GM23248 (cell line): Measurements from ENCODE around the gene DDI2. TPM values are rescaled to one million over a fixed set of nuclear protein-coding genes. Genes with fewer than 3 reads are reported as not detected.

Source experiments
- DNase-seq: peaks from one replicate; pipeline ENCODE4 v3.0.0-alpha.2; 2015
- H2AFZ ChIP-seq: fragments of 200-600 bp; sonication (generic); 2 replicates; pipeline ENCODE4 v1.6.1; 2016; ENCODE audit warnings: antibody characterized with exemption
- H3F3A ChIP-seq: fragments of 200-600 bp; sonication (generic); 2 replicates; pipeline ENCODE4 v1.6.1; 2016; ENCODE audit warnings: mild to moderate bottlenecking, antibody characterized with exemption, mixed run types; ENCODE audit not compliant: insufficient read depth
- H3K27ac ChIP-seq: fragments of 200-600 bp; sonication (generic); 2 replicates; pipeline ENCODE4 v1.5.1; 2016; ENCODE audit warnings: mild to moderate bottlenecking
- H3K27me3 ChIP-seq: fragments of 200-600 bp; sonication (generic); replicated peaks from 2 replicates; pipeline ENCODE4 v1.6.1; 2016; ENCODE audit warnings: mild to moderate bottlenecking; ENCODE audit not compliant: insufficient read depth
- H3K36me3 ChIP-seq: fragments of 200-600 bp; sonication (generic); 2 replicates; pipeline ENCODE4 v1.6.1; 2016; ENCODE audit warnings: low read depth, mild to moderate bottlenecking
- H3K4me1 ChIP-seq: fragments of 200-600 bp; sonication (generic); 2 replicates; pipeline ENCODE4 v1.6.1; 2016; ENCODE audit warnings: mild to moderate bottlenecking; ENCODE audit not compliant: insufficient read depth
- H3K4me2 ChIP-seq: fragments of 200-600 bp; sonication (generic); one replicate; pipeline ENCODE4 v1.6.1; 2016; ENCODE audit warnings: mild to moderate bottlenecking; ENCODE audit not compliant: unreplicated experiment
- H3K4me3 ChIP-seq: fragments of 200-600 bp; sonication (generic); 2 replicates; pipeline ENCODE4 v1.5.1; 2016; ENCODE audit warnings: mild to moderate bottlenecking
- H3K79me2 ChIP-seq: fragments of 200-600 bp; sonication (generic); 2 replicates; pipeline ENCODE4 v1.6.1; 2016; ENCODE audit warnings: mild to moderate bottlenecking; ENCODE audit not compliant: insufficient read depth
- H3K9ac ChIP-seq: fragments of 200-600 bp; sonication (generic); 2 replicates; pipeline ENCODE4 v1.6.1; 2016; ENCODE audit warnings: mild to moderate bottlenecking
- H3K9me2 ChIP-seq: fragments of 200-600 bp; sonication (generic); 2 replicates; pipeline ENCODE4 v1.6.1; 2016; ENCODE audit warnings: mixed run types, mild to moderate bottlenecking, moderate library complexity; ENCODE audit not compliant: insufficient read depth
- H3K9me3 ChIP-seq: fragments of 200-600 bp; sonication (generic); one replicate; pipeline ENCODE4 v1.6.1; 2017; ENCODE audit warnings: low read depth
- H4K20me1 ChIP-seq: fragments of 200-600 bp; sonication (generic); 2 replicates; pipeline ENCODE4 v1.6.0; 2016; ENCODE audit not compliant: insufficient read depth
- EZH2 ChIP-seq: fragments of 200-600 bp; sonication (generic); IDR thresholded peaks from 2 replicates; pipeline ENCODE4 v1.6.1; 2018; ENCODE audit warnings: antibody characterized with exemption, mild to moderate bottlenecking; ENCODE audit not compliant: insufficient read depth, poor library complexity, severe bottlenecking
- EZH2phosphoT487 ChIP-seq: fragments of 200-600 bp; sonication (generic); IDR thresholded peaks from 2 replicates; pipeline ENCODE4 v1.6.1; 2018; ENCODE audit warnings: antibody characterized with exemption, moderate library complexity, mild to moderate bottlenecking, low read depth; ENCODE audit not compliant: insufficient read depth
- WGBS, 2 experiments: methylation state at CpG; one replicate each; pipeline ENCODE4 v1.1.6; 2015 to 2017; ENCODE audit warnings: low lambda C conversion rate in 2 of 2, low coverage in 1 of 2; ENCODE audit errors: missing lambda C conversion rate in 2 of 2; 5-methylcytosine and 5-hydroxymethylcytosine counted together
- in situ Hi-C: fragments of 300-500 bp; cut with MboI; formaldehyde crosslinking; loops from 2 replicates; pipeline ENCODE4 v1.15.0; 2020
- polyA plus RNA-seq: library from polyadenylated mRNA; unstranded; fragments of >200 nt; fragmentation: Nextera tagmentation; extraction: Ambion mirVana; gene quantifications from 2 replicates; pipeline ENCODE4 v1.2.1, GENCODE V29; 2016
- total RNA-seq: library from RNA; depleted of rRNA; stranded (reverse); fragments of >200 nt; shearing (Covaris generic); gene quantifications from 2 replicates; pipeline ENCODE4 v1.2.3, GENCODE V29; 2014

The DDI2 gene
- total and polyA plus RNA-seq, 2 experiments from 2014 or later, result 5.0 to 7.9 TPM

GRCh38 chr1:15573477-15573876, 43.8 kb upstream of the DDI2 start:
- DNase-seq, result peak; percentile 80
- no peaks in the 10 kb centered on the region for H4K20me1 ChIP-seq

GRCh38 chr1:15574741-15575140, 42.5 kb upstream of the DDI2 start:
- Histone ChIP-seq H3K9me3 (no peaks in the 10 kb centered on the region), H3K36me3 (peaks cover 4% of the 10 kb centered on the region; the same call in 1 of the 2 replicates), H3K79me2 (no peaks in the 10 kb centered on the region), H4K20me1 (no peaks in the 10 kb centered on the region), H3F3A (peaks cover 18% of the 10 kb centered on the region; the same call in 1 of the 2 replicates), H2AFZ (no peak overlapping the region), H3K27me3 (no peaks in the 10 kb centered on the region), H3K9me2 (no peaks in the 10 kb centered on the region), H3K9ac (no peak overlapping the region), H3K4me1 (peaks cover 12% of the 10 kb centered on the region), H3K27ac (no peak overlapping the region), H3K4me3 (no peak overlapping the region), H3K4me2 (no peak overlapping the region)
- DNase-seq, result no peak
- TF ChIP-seq EZH2phosphoT487 (no peak), EZH2 (no peak)
- 64 to 65% methylated on average over 6 of the region's 6 CpGs for WGBS, 2 experiments
- in situ Hi-C loops, result no loop called here

More at GRCh38 chr1:15573477-15573876, 43.8 kb upstream of the DDI2 start:
- in situ Hi-C loops, result no loop called here
- Histone ChIP-seq H3K27me3 (no peaks in the 10 kb centered on the region), H3K79me2 (no peaks in the 10 kb centered on the region), H3K9ac (peak overlapping the region; percentile 10; the same call in 1 of the 2 replicates), H3K36me3 (peaks cover 5% of the 10 kb centered on the region; the same call in 1 of the 2 replicates), H3K9me2 (no peaks in the 10 kb centered on the region), H3K27ac (peak overlapping the region; percentile 46), H3K9me3 (no peaks in the 10 kb centered on the region), H3K4me1 (peaks cover 18% of the 10 kb centered on the region), H3F3A (peaks cover 14% of the 10 kb centered on the region; the same call in 1 of the 2 replicates), H3K4me3 (no peak overlapping the region), H2AFZ (no peak overlapping the region), H3K4me2 (peak overlapping the region; percentile 22)
- no peak for TF ChIP-seq EZH2phosphoT487
- no peak for TF ChIP-seq EZH2
- 29 to 30% methylated on average over 9 of the region's 9 CpGs for WGBS, 2 experiments

GRCh38 chr1:15575549-15576150, 41.6 kb upstream of the DDI2 start:
- Histone ChIP-seq H4K20me1 (no peaks in the 10 kb centered on the region), H3K27ac (no peak overlapping the region), H3K4me2 (no peak overlapping the region), H3K9ac (no peak overlapping the region), H3F3A (peaks cover 18% of the 10 kb centered on the region; the same call in 1 of the 2 replicates), H3K79me2 (no peaks in the 10 kb centered on the region), H3K4me1 (peaks cover 12% of the 10 kb centered on the region), H3K9me2 (no peaks in the 10 kb centered on the region), H3K9me3 (no peaks in the 10 kb centered on the region), H3K36me3 (no peaks in the 10 kb centered on the region; the same call in 1 of the 2 replicates), H3K27me3 (no peaks in the 10 kb centered on the region), H3K4me3 (no peak overlapping the region), H2AFZ (no peak overlapping the region)
- WGBS, 2 experiments, result 93 to 94% methylated on average over 7 of the region's 7 CpGs
- DNase-seq, result no peak
- in situ Hi-C loops, result no loop called here
- TF ChIP-seq EZH2phosphoT487 (no peak), EZH2 (no peak)

GRCh38 chr1:15577691-15578090, 39.6 kb upstream of the DDI2 start:
- Histone ChIP-seq H3K79me2 (no peaks in the 10 kb centered on the region), H3K27me3 (no peaks in the 10 kb centered on the region), H3K9me2 (no peaks in the 10 kb centered on the region), H4K20me1 (no peaks in the 10 kb centered on the region), H3K4me3 (no peak overlapping the region), H3K27ac (no peak overlapping the region), H3K4me2 (no peak overlapping the region), H3K36me3 (no peaks in the 10 kb centered on the region), H2AFZ (no peak overlapping the region), H3K9me3 (no peaks in the 10 kb centered on the region), H3K9ac (no peak overlapping the region), H3K4me1 (peaks cover 12% of the 10 kb centered on the region), H3F3A (peaks cover 17% of the 10 kb centered on the region; the same call in 1 of the 2 replicates)
- in situ Hi-C loops, result no loop called here
- TF ChIP-seq EZH2, result no peak
- TF ChIP-seq EZH2phosphoT487, result no peak
- 65 to 74% methylated on average over 4 of the region's 4 CpGs for WGBS, 2 experiments
- no peak for DNase-seq
